Measurements from ENCODE around the gene RASA1.
"Not testable (repeated sequence)": the region's sequence is repeated elsewhere in the genome, so short reads cannot be mapped to it uniquely, and the experiment has no call there.

RASA1 gene

GRCh38 chr5:87267574-87268125 lies at the start of gene RASA1:
TSS of gene RASA1 (plus strand) at chr5:87267883. CDS start at chr5:87268452, 569 bp downstream.
- DNase-seq (ENCODE audit: low read depth in 3 of 3): peak; percentile 70 to 87 (median 72)

- DNase-seq (ENCODE audit: low read depth in 3 of 3): no peak
Measured at GRCh38 chr5:87229780-87230179, 37.9 kb upstream of the RASA1 start.

- no peak for DNase-seq (ENCODE audit: low read depth in 3 of 3)
Measured at GRCh38 chr5:87231037-87231808, 36.5 kb upstream of the RASA1 start.

DNA sequence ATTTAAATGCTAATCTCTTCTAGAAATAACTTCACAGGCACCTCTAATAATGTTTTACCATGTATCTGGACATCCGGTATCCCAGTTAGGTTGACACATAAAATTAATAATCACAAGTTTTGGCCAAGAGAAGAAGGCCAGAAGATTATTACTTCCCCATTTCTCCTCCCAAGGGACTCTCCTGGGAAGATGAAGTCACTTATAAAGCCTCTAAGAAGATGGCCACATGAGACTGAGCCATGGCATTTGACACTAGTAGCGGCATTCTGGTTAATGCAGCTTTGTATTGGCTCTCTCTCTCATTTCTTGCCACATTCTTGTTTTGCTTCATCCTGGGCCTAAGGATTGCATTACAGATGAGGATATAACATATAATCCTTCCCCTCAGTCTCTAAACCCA lies 34.5 kb upstream of the RASA1 start:
- DNase-seq (ENCODE audit: low read depth in 3 of 3): no peak

- DNase-seq (ENCODE audit: low read depth in 3 of 3): no peak
Measured at GRCh38 chr5:87241555-87241954, 26.1 kb upstream of the RASA1 start.

DNA sequence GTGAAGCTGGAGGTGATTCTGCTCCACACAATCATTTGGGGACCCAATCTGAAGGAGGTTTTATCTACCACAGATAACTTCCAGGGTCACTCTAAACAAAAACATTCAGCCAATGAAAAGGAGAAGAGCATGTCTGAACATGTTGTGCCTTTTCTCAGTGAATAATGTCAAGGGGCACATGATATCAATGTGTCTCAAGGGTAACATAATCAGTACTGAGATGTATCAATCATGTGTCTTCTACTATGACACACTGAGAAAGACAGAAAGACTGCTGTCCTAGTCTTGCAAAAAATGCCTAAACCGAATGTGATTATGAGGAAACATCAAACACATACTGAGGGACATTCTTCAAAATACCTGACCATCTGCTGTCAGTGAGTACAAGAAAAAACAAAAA lies 25.4 kb upstream of the RASA1 start:
- DNase-seq (ENCODE audit: low read depth in 3 of 3): no peak

DNA sequence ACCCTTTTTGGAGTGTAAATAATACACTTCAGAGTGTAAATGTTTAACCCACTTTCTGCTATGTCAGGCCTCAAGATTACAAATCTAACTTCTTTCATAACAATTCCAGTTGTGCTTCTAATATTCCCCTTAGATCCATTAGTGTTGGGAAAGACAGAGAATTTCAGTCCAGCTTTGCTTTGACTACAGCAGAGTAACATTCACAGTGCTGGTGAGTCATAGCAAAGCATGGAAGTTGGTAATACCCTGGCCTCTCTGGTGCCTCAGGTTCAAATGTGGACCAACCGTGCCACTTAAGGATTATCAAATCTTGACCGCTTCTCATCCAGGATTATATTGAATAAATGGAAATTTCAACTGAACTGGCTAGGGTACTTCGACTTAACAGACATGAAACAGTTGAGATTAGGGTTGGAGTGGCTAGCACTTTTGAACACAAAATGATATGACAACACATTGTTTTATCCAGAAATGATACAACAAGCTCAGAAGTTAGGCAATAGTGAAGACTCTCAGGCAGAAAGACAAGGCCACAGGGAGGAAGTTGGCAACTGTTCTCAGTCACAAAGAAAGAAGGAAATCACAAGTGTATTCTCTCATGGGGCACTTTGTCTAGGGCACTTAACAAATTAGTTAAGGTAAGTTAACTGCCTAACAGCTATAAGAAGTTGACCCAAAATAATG lies 24.4 kb upstream of the RASA1 start:
- no peak for DNase-seq (ENCODE audit: low read depth in 3 of 3)

DNA sequence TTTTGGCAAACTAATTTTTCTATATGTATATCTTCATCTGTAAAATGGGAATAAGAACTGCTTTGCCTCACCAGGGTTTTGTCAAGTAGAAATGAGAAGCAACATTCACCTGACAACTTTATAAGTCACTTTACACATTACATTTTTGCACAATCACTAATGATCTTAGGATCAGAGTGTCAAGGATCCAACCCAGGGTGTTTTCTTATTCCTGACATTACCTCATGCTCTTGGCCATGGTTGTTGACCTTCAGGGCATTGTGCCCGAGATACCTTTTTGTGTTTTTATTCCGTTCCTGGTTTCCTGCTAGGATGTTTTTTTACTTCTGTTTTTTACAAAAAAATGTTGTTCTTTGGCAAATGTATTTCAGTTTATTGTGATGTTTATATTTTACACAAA lies 22.2 kb upstream of the RASA1 start:
- DNase-seq (ENCODE audit: low read depth in 3 of 3): no peak

DNA sequence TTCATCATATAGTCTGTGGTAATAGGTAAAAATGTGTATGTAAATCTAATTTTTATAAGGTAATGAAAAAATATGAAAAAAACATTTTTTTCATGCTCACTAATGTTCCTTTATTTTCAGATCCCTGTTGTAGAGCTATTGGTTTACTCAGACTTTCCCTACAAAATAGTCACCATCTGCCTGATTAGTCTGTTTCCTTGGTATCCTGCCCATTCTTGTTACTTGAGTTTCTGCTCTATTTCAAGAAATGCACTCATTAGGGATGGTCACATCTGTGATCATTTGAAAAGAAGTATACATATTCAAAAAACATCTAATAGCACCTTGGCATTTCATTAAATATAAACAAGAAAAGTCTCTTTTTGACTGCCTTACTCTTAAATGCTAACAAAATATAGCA lies 21.6 kb upstream of the RASA1 start:
- DNase-seq (ENCODE audit: low read depth in 3 of 3): no peak

GRCh38 chr5:87252283-87252605 lies 15.4 kb upstream of the RASA1 start:
- no peak for DNase-seq (ENCODE audit: low read depth in 3 of 3)

DNA sequence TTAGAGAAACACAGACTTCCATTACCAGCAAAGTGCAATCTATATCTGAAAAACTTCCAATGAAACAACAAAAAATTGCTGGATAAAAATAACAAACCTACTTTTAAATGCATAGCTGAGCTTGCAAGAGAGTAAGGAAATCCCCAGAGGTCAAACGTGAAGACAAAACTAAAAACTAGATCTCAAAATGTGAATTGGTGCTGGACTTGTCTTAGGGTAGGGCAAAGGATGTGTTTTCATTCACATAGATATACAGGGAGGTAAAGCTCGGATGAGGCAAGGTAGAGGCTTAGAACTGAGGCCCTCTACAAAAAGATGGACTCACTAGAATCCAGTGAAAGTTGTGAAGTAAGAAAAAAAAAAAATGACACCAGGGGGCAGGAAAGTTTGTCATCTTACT lies 13.6 kb upstream of the RASA1 start:
- DNase-seq (ENCODE audit: low read depth in 3 of 3): no peak

GRCh38 chr5:87258507-87258906 lies 9.2 kb upstream of the RASA1 start:
- DNase-seq (ENCODE audit: low read depth in 3 of 3): no peak

- DNase-seq (ENCODE audit: low read depth in 3 of 3): no peak
Measured at GRCh38 chr5:87260604-87261192, 7.0 kb upstream of the RASA1 start.

DNA sequence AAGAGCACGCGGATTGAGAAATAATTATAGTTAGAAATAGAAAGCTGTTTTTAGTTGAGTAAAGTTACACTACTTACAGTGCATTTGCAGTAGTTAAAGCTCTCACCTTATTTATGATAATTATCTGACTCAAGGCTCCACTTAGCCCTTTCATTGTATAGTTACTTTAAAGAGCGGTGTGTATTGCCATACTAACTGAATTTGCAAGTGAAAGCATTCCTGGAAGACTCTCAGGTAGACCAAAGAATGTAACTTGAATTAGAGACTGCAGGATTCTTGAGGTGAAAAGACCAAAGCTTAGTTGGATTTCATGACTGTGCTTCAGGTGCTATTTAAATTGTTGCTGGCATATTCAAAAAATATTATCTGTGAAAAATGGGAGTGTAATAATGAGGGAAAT lies 4.2 kb upstream of the RASA1 start:
- DNase-seq (ENCODE audit: low read depth in 3 of 3): no peak

DNA sequence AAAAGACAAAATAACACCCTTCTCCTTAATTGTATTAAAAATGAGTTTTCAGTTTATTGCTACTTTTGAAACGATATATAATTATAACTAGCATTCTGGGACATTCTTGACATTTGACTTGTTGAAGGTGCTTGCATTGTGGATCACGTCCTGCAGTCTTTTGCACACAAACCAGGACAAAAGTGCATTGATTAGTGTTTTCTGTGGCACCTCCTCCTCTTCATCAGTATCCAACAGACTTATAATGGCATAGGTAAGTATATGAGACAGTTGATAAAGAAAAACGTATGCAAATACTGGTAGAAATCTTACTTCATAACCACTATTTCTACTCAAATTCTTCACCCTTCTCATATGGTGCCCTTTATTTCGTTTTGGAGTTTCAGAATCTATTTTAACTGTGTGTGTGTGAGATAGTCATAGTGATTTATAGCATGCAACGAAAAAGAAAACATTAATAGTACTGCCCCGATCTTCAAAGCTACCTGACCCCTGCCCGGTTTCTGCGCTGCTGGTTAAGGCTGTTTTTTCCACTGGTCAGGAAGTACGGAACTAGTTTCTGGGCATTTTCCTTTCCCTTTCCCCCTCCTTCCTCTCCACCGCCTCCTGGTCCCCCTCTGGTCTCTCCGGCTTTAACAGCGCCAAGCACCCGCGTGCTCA lies 639 bp upstream of the RASA1 start:
- DNase-seq (ENCODE audit: low read depth in 3 of 3): no peak

DNA sequence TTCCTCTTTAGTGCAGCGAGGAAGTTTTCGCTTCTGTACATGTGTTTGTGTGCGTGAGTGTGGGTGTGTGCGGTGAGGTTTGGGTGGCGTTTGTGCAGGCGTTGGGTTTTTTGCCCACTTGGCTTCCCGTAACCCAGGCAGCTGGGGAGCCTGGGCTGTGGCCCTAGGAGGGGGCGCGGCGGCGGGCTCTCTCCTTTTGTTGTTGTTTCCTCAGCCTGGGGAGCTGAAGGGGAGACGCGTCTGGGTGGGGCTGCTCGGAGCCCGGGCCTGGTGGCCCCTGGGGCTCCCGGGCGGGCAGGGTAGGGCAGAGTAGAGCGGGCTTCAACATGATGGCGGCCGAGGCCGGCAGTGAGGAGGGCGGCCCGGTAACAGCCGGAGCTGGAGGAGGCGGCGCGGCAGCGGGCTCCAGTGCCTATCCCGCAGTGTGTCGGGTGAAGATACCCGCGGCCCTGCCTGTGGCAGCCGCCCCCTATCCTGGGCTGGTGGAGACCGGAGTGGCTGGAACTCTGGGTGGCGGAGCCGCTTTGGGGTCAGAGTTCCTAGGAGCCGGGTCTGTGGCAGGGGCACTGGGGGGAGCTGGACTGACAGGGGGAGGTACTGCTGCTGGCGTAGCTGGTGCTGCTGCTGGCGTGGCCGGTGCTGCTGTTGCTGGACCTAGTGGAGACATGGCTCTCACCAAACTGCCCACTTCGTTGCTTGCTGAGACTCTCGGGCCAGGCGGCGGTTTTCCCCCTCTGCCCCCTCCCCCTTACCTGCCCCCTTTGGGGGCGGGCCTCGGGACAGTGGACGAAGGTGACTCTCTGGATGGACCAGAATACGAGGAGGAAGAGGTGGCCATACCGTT lies 665 bp downstream of the RASA1 start:
- peak; percentile 53 to 61 (median 60) for DNase-seq (ENCODE audit: low read depth in 3 of 3)

GRCh38 chr5:87268970-87269377 lies 1.3 kb downstream of the RASA1 start:
- DNase-seq (ENCODE audit: low read depth in 3 of 3): no peak

GRCh38 chr5:87270888-87271287 lies 3.2 kb downstream of the RASA1 start:
- DNase-seq (ENCODE audit: low read depth in 3 of 3): not testable (repeated sequence)

DNA sequence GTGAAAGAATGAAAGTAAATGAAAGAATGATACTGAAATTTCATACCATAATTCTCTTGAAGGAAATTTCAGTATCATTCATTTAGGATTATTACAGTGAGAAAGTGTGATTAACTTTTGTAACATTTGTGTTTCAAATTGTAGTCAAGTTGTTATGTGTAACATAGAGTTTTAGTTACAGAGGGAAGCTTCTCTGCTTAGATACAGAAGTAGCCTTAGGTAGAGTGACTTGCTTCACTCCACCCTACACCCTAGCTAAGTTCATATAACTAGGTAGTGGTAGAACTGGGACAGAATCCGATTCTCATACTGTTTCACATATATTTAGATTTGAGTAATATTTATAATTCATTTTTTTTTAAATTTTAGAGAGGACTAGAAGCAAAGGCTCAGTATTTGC lies 9.0 kb downstream of the RASA1 start:
- DNase-seq (ENCODE audit: low read depth in 3 of 3): no peak

GRCh38 chr5:87277279-87277835 lies 9.7 kb downstream of the RASA1 start:
- no peak for DNase-seq (ENCODE audit: low read depth in 3 of 3)

- no peak for DNase-seq (ENCODE audit: low read depth in 3 of 3)
Measured at GRCh38 chr5:87278590-87279100, 11.0 kb downstream of the RASA1 start.

All from stimulated activated CD4-positive, alpha-beta T cell treated with anti-CD3 and anti-CD28 coated beads, TNF-alpha, amount 100 ng/mL, for 4 hours (primary cell).